ENCODE measurements around the gene PAWR.
A peak's percentile ranks its signal among the peaks of the same experiment; 100 is the strongest.

PAWR gene

DNA sequence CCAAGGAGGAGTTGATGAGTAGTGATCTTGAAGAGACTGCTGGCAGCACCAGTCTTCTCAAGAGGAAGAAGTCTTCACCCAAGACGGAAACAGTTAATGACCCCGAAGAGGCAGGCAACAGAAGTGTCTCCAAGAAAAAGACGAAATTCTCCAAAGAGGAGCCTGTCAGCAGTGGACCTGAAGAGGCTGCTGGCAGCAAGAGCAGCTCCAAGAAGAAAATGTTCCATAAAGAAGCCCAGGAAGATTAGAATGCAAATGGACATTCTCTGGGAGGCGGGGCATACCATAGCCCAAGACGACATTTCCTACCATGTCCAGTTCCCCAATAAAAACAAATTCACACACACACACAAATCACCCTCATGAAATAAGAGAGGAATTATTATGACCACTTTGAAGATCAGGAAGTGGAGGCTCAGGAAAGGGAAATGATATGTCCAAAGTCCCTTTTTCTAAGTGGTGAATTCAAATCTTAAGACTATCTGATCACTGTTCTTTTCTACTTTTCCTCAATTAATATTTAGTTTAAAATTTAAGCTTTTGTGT, 131.8 kb downstream of the PAWR start:
- H2BK120ac ChIP-seq (ENCODE audit: insufficient read depth, low read length, poor library complexity): no peak overlapping the region
- no peak overlapping the region for H2AFZ ChIP-seq (ENCODE audit: insufficient read depth, low read length, poor library complexity)
- no peaks in the 10 kb centered on the region for H3K79me2 ChIP-seq (ENCODE audit: control insufficient read depth, insufficient read depth, low read length, poor library complexity)
- H3K27ac ChIP-seq (ENCODE audit: low read depth, low read length): no peak overlapping the region
- H3K27me3 ChIP-seq (ENCODE audit: insufficient read depth, low read length): no peaks in the 10 kb centered on the region
- no peak for DNase-seq
- H3K4me2 ChIP-seq (ENCODE audit: low read length): no peak overlapping the region
- H3K4me3 ChIP-seq (ENCODE audit: low read depth, low read length): no peak overlapping the region
- H2AK5ac ChIP-seq (ENCODE audit: low read length): peak overlapping the region; percentile 54
- H4K12ac ChIP-seq (ENCODE audit: low read depth, low read length): no peak overlapping the region
- H3K9me3 ChIP-seq (ENCODE audit: insufficient read depth, low read depth, low read length): peaks cover 12% of the 10 kb centered on the region
- peaks cover 3 to 4% of the 10 kb centered on the region in 2 experiments for H3K4me1 ChIP-seq (ENCODE audit: control insufficient read depth in 1 of 2, insufficient read depth in 2 of 2, low read length in 2 of 2)
- no peak overlapping the region for H3K18ac ChIP-seq (ENCODE audit: low read length)
- no peak overlapping the region for H2BK12ac ChIP-seq (ENCODE audit: low read length)
- no peak overlapping the region for H3K4ac ChIP-seq (ENCODE audit: low read depth, low read length)
- H2BK5ac ChIP-seq (ENCODE audit: low read depth, low read length, poor library complexity): no peak overlapping the region
- H3K23ac ChIP-seq (ENCODE audit: low read length): no peak overlapping the region
- peaks cover 23% of the 10 kb centered on the region in 2 experiments for H3K36me3 ChIP-seq (ENCODE audit: control insufficient read depth in 1 of 2, insufficient read depth in 2 of 2, low read length in 2 of 2)
- H4K91ac ChIP-seq (ENCODE audit: low read depth, low read length): no peak overlapping the region
- WGBS (ENCODE audit: extremely low coverage, insufficient coverage, insufficient read length): no CpG with 5 or more reads among the region's 5 CpGs
- peaks cover 8% of the 10 kb centered on the region for H3K79me1 ChIP-seq (ENCODE audit: low read length)
- no peak overlapping the region for H4K8ac ChIP-seq (ENCODE audit: low read depth, low read length)
- H3K14ac ChIP-seq (ENCODE audit: low read length): no peak overlapping the region
- no peak overlapping the region for H3K9ac ChIP-seq (ENCODE audit: low read length)

DNA sequence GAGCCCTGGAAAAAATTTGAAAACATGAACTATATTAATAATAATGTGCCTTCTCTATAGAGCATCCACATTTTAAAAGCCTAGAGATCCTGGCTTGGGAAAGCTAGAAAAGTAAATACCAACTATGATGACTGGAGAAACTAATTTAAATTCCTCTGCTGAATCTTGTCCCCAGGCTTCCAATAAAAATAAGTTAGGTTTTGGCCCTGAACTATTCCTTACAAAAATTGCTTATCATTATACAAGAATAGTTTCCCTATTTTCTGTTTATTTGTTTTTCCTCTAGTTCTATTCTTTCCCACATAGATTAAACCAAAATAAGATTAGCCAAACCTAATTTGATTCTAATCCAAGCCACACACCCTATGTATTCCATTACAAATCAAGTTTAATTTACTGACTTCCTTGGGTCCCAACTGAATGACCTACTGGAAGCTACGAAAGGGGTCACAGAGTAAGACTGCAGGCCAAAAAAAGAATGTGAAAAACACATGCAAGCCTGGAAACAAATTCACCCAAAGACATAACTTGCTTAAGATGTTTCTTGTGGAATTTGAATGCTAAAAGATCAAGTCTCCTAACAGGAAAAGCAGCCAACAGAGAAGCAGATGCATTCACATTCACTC, 133.0 kb downstream of the PAWR start:
- no CpG with 5 or more reads among the region's 1 CpG for WGBS (ENCODE audit: extremely low coverage, insufficient coverage, insufficient read length)
- Histone ChIP-seq H3K79me1 (ENCODE audit: low read length) (peaks cover 8% of the 10 kb centered on the region), H3K9ac (ENCODE audit: low read length) (no peak overlapping the region), H3K27me3 (ENCODE audit: insufficient read depth, low read length) (no peaks in the 10 kb centered on the region), H3K14ac (ENCODE audit: low read length) (no peak overlapping the region), H3K79me2 (ENCODE audit: control insufficient read depth, insufficient read depth, low read length, poor library complexity) (no peaks in the 10 kb centered on the region), H3K4me1 (ENCODE audit: control insufficient read depth in 1 of 2, insufficient read depth in 2 of 2, low read length in 2 of 2) (peaks cover 3 to 4% of the 10 kb centered on the region in 2 experiments), H3K23ac (ENCODE audit: low read length) (no peak overlapping the region), H3K9me3 (ENCODE audit: insufficient read depth, low read depth, low read length) (peaks cover 18% of the 10 kb centered on the region), H2AFZ (ENCODE audit: insufficient read depth, low read length, poor library complexity) (no peak overlapping the region), H4K91ac (ENCODE audit: low read depth, low read length) (no peak overlapping the region), H3K4me3 (ENCODE audit: low read depth, low read length) (no peak overlapping the region), H3K18ac (ENCODE audit: low read length) (no peak overlapping the region), H3K4ac (ENCODE audit: low read depth, low read length) (no peak overlapping the region), H2BK12ac (ENCODE audit: low read length) (no peak overlapping the region), H2BK5ac (ENCODE audit: low read depth, low read length, poor library complexity) (no peak overlapping the region), H3K27ac (ENCODE audit: low read depth, low read length) (no peak overlapping the region), H3K36me3 (ENCODE audit: control insufficient read depth in 1 of 2, insufficient read depth in 2 of 2, low read length in 2 of 2) (peaks cover 28 to 34% of the 10 kb centered on the region in 2 experiments), H2BK120ac (ENCODE audit: insufficient read depth, low read length, poor library complexity) (no peak overlapping the region), H4K8ac (ENCODE audit: low read depth, low read length) (no peak overlapping the region), H3K4me2 (ENCODE audit: low read length) (no peak overlapping the region), H4K12ac (ENCODE audit: low read depth, low read length) (no peak overlapping the region), H2AK5ac (ENCODE audit: low read length) (no peak overlapping the region)
- no peak for DNase-seq

DNA sequence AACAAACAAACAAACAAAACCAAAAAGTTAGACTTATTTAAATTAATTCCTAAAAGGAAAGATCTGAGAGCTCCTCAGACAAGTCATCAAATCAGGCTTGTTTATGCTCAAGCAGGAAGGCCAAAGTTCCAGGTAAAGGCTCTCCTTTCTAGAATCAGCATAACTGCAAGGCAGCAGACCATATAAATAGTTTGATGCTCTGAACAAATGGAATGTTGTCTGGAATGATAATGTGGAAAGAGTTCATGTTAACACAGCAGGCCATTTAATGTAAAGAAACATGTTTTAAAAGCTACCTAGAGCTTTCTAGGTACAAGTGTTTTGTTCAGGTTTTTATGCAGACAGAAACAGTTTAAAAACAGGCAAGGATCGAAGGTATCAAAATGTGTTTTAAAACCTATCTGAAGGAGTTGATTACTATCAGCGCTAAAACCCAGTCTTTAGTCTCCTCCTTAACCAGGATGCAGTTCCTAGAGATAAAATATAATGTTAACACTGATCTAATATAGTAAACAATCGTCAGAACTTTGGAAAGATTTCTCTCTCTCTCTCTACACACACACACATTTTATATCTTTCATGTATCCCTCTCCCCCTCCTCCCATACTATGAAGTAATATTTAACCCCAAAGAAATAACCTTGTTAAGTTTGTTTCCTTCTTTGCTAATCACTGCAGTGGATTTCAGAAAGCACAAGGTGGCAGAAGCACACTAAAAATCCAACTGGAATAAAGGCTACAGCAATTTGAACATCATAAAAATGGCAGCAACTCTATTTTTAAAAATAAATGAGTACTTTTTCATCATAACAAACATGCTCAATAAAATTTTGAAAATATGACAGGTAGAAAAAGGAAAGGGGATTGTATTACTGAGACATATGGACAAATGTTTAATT, 135.5 kb downstream of the PAWR start:
- Histone ChIP-seq H3K27me3 (ENCODE audit: insufficient read depth, low read length) (no peaks in the 10 kb centered on the region), H4K91ac (ENCODE audit: low read depth, low read length) (no peak overlapping the region), H4K8ac (ENCODE audit: low read depth, low read length) (no peak overlapping the region), H2AFZ (ENCODE audit: insufficient read depth, low read length, poor library complexity) (no peak overlapping the region), H3K36me3 (ENCODE audit: control insufficient read depth in 1 of 2, insufficient read depth in 2 of 2, low read length in 2 of 2) (peaks cover 17 to 26% of the 10 kb centered on the region in 2 experiments), H3K9ac (ENCODE audit: low read length) (no peak overlapping the region), H3K4ac (ENCODE audit: low read depth, low read length) (no peak overlapping the region), H3K4me2 (ENCODE audit: low read length) (no peak overlapping the region), H4K12ac (ENCODE audit: low read depth, low read length) (no peak overlapping the region), H3K79me2 (ENCODE audit: control insufficient read depth, insufficient read depth, low read length, poor library complexity) (no peaks in the 10 kb centered on the region), H3K79me1 (ENCODE audit: low read length) (peaks cover 4% of the 10 kb centered on the region), H3K4me1 (ENCODE audit: control insufficient read depth in 1 of 2, insufficient read depth in 2 of 2, low read length in 2 of 2) (no peaks in the 10 kb centered on the region), H3K27ac (ENCODE audit: low read depth, low read length) (peak overlapping the region; percentile 49), H3K18ac (ENCODE audit: low read length) (no peak overlapping the region), H2BK120ac (ENCODE audit: insufficient read depth, low read length, poor library complexity) (no peak overlapping the region), H3K9me3 (ENCODE audit: insufficient read depth, low read depth, low read length) (peaks cover 9% of the 10 kb centered on the region), H2AK5ac (ENCODE audit: low read length) (no peak overlapping the region), H2BK12ac (ENCODE audit: low read length) (no peak overlapping the region), H3K4me3 (ENCODE audit: low read depth, low read length) (no peak overlapping the region), H3K23ac (ENCODE audit: low read length) (no peak overlapping the region), H2BK5ac (ENCODE audit: low read depth, low read length, poor library complexity) (peak overlapping the region; percentile 69), H3K14ac (ENCODE audit: low read length) (peak overlapping the region; percentile 40)
- WGBS (ENCODE audit: extremely low coverage, insufficient coverage, insufficient read length): no CpG with 5 or more reads among the region's 3 CpGs
- DNase-seq: peak; percentile 14 to 57

DNA sequence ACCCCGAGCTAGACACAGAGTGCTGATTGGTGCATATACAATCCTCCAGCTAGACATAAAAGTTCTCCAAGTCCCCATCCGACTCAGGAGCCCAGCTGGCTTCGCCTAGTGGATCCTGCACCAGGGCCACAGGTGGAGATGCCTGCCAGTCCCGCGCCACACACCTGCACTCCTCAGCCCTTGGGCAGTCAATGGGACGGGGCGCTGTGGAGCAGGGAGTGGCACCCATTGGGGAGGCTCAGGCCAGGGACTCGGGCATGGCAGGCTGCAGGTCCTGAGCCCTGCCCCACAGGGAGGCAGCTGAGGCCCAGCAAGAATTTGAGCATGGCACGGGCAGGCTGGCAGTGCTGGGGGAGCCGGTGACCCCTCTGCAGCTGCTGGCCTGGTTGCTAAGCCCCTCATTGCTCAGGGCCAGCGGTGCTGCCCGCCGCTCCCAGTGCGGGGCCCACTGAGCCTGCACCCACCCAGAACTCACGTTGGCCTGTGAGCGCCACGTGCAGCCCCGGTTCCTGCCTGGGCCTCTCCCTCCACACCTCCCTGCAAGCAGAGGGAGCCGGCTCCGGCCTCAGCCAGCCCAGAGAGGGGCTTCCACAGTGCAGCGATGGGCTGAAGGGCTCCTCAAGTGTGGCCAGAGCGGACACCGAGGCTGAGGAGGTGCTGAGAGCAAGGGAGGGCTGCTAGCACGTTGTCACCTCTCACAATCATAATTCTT, 136.7 kb downstream of the PAWR start:
- no peak for DNase-seq
- no peak overlapping the region for H3K27ac ChIP-seq (ENCODE audit: low read depth, low read length)
- peak overlapping the region; percentile 12 for H2BK5ac ChIP-seq (ENCODE audit: low read depth, low read length, poor library complexity)
- peaks cover 10% of the 10 kb centered on the region for H3K79me1 ChIP-seq (ENCODE audit: low read length)
- H2AK5ac ChIP-seq (ENCODE audit: low read length): peak overlapping the region; percentile 40
- peaks cover 9% of the 10 kb centered on the region for H3K9me3 ChIP-seq (ENCODE audit: insufficient read depth, low read depth, low read length)
- H3K18ac ChIP-seq (ENCODE audit: low read length): peak overlapping the region; percentile 87
- peaks cover under 1 to 3% of the 10 kb centered on the region in 2 experiments for H3K4me1 ChIP-seq (ENCODE audit: control insufficient read depth in 1 of 2, insufficient read depth in 2 of 2, low read length in 2 of 2)
- peak overlapping the region; percentile 13 for H4K8ac ChIP-seq (ENCODE audit: low read depth, low read length)
- peak overlapping the region; percentile 31 for H3K14ac ChIP-seq (ENCODE audit: low read length)
- WGBS (ENCODE audit: extremely low coverage, insufficient coverage, insufficient read length): no CpG with 5 or more reads among the region's 24 CpGs
- H3K23ac ChIP-seq (ENCODE audit: low read length): no peak overlapping the region
- no peak overlapping the region for H3K4me2 ChIP-seq (ENCODE audit: low read length)
- peak overlapping the region; percentile 39 for H4K91ac ChIP-seq (ENCODE audit: low read depth, low read length)
- no peaks in the 10 kb centered on the region for H3K79me2 ChIP-seq (ENCODE audit: control insufficient read depth, insufficient read depth, low read length, poor library complexity)
- no peak overlapping the region for H3K4me3 ChIP-seq (ENCODE audit: low read depth, low read length)
- H3K27me3 ChIP-seq (ENCODE audit: insufficient read depth, low read length): no peaks in the 10 kb centered on the region
- H2BK120ac ChIP-seq (ENCODE audit: insufficient read depth, low read length, poor library complexity): no peak overlapping the region
- H3K9ac ChIP-seq (ENCODE audit: low read length): no peak overlapping the region
- no peak overlapping the region for H3K4ac ChIP-seq (ENCODE audit: low read depth, low read length)
- peak overlapping the region; percentile 23 for H2BK12ac ChIP-seq (ENCODE audit: low read length)
- peaks cover 17 to 27% of the 10 kb centered on the region in 2 experiments for H3K36me3 ChIP-seq (ENCODE audit: control insufficient read depth in 1 of 2, insufficient read depth in 2 of 2, low read length in 2 of 2)
- no peak overlapping the region for H2AFZ ChIP-seq (ENCODE audit: insufficient read depth, low read length, poor library complexity)
- H4K12ac ChIP-seq (ENCODE audit: low read depth, low read length): no peak overlapping the region

All from trophoblast cell (in vitro differentiated cells and primary cell).